Peyer's patch (tissue), 4 donors: Measurements from ENCODE around the gene SFI1. TPM values are rescaled to one million over a fixed set of nuclear protein-coding genes. Genes with fewer than 3 reads are reported as not detected.
"Not testable (repeated sequence)": the region's sequence is repeated elsewhere in the genome, so short reads cannot be mapped to it uniquely, and the experiment has no call there.

Experiments used
- DNase-seq, 3 donors: peaks; one replicate each; pipeline ENCODE4 v3.0.0-alpha.2; 2017 to 2019
- H3K27ac ChIP-seq, 4 donors: fragments of 200-600 bp; sonication (generic); one replicate each; pipeline ENCODE4 v1.5.1; 2016 to 2019
- H3K27me3 ChIP-seq, 2 donors: fragments of 200-600 bp; sonication (generic); one replicate each; pipeline ENCODE4 v1.5.1; 2019
- H3K36me3 ChIP-seq, 3 donors: fragments of 200-600 bp; sonication (generic); one replicate each; pipeline ENCODE4 v1.5.1; 2016 to 2019
- H3K4me1 ChIP-seq, 4 donors: fragments of 200-600 bp; sonication (generic); one replicate each; pipeline ENCODE4 v1.5.1; 2016 to 2019
- H3K4me3 ChIP-seq, 4 donors: fragments of 200-600 bp; sonication (generic); 1 replicate in 3 of 4; 2 replicates in 1 of 4; pipeline ENCODE4 v1.5.1; 2016 to 2019; ENCODE audit warnings: mild to moderate bottlenecking in 1 of 4
- H3K9me3 ChIP-seq, 4 donors: fragments of 200-600 bp; sonication (generic); one replicate each; pipeline ENCODE4 v1.5.1; 2016 to 2019; ENCODE audit warnings: mild to moderate bottlenecking in 1 of 4
- POLR2A ChIP-seq, 2 donors: fragments of 450-650 bp; IDR thresholded peaks; one replicate each; pipeline ENCODE4 v1.5.1; 2017; ENCODE audit warnings: antibody characterized with exemption in 2 of 2, mild to moderate bottlenecking in 2 of 2, moderate library complexity in 2 of 2
- total RNA-seq, 4 donors: library from RNA; depleted of rRNA; stranded (reverse); fragments of >200 nt; gene quantifications; one replicate each; pipeline ENCODE4 v1.1.0, GENCODE V29; 2016
- TF ChIP-seq, protein P1 (sequence below), 6 experiments: fragments of 450-650 bp in 4 of 6; fragments of 200-600 bp in 2 of 6; sonication (generic) in 1 of 6; IDR thresholded peaks; one replicate each; pipeline ENCODE4 v1.5.1; 2017 to 2019; ENCODE audit warnings: antibody characterized with exemption in 6 of 6, mild to moderate bottlenecking in 3 of 6, moderate library complexity in 1 of 6

The SFI1 gene
- total RNA-seq, 4 donors from 2014 or later: 124 to 307 (median 198) TPM

GRCh38 chr22:31488988-31489617 lies 7.2 kb upstream of the SFI1 start:
- no peak for TF ChIP-seq POLR2A (IDR thresholded peaks at IDR 0.05)
- TF ChIP-seq, protein P1, sequence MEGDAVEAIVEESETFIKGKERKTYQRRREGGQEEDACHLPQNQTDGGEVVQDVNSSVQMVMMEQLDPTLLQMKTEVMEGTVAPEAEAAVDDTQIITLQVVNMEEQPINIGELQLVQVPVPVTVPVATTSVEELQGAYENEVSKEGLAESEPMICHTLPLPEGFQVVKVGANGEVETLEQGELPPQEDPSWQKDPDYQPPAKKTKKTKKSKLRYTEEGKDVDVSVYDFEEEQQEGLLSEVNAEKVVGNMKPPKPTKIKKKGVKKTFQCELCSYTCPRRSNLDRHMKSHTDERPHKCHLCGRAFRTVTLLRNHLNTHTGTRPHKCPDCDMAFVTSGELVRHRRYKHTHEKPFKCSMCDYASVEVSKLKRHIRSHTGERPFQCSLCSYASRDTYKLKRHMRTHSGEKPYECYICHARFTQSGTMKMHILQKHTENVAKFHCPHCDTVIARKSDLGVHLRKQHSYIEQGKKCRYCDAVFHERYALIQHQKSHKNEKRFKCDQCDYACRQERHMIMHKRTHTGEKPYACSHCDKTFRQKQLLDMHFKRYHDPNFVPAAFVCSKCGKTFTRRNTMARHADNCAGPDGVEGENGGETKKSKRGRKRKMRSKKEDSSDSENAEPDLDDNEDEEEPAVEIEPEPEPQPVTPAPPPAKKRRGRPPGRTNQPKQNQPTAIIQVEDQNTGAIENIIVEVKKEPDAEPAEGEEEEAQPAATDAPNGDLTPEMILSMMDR (IDR thresholded peaks at IDR 0.05): no peak
- H3K9me3 ChIP-seq: no peaks in the 10 kb centered on the region
- H3K4me3 ChIP-seq: peak overlapping the region; percentile 78 to 97 (median 94)
- peak overlapping the region; percentile 97 to 99 (median 98) for H3K27ac ChIP-seq
- H3K27me3 ChIP-seq: no peaks in the 10 kb centered on the region
- peaks cover 0 to 30% (median 0%) of the 10 kb centered on the region in 3 donors for H3K36me3 ChIP-seq
- peak; percentile 46 to 62 (median 58) for DNase-seq
- peaks cover 0 to 22% (median 3%) of the 10 kb centered on the region in 4 donors for H3K4me1 ChIP-seq

DNA sequence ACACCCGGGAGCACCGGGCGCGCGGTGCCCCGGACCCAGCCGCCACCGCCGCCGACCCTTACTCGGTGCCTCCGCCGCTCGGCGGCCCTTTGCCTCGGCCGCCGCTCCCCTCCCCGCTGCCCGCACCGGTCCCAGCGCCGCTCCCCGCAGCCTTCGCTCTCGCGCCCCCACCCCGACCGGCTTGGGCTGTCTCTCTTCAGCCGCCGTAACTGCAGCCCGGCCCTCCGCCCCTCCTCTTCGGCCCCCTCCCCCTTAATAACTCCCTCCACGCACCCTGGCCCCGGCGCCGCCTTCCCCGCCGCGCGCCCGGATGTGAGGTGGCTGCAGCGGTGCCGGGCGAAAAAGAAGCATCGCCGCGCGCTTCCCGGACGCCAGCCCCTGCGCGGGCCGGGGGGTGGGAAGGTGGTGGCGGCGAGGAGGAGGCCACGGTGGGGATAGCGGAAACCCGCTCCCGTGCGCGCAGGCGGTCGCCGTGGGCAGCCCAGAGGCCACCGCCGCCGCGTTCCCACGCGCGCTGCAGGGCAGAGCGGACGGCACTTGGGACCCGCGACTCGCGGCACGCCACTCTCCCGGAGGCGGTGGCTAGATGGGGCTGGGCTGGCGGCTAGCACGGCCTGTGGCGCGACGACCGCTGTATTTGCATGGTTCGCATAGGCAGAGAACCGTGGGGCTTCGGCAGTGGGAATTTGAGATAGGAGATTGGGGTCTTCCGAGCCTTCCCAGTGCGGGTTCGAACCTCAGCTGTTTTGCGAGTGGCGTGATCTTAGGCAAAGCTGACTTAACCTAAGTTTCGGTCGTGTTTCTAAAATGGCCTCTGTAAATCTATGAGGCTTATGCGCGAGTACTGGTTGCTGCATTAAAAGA lies 6.5 kb upstream of the SFI1 start, which contains the start of gene EIF4ENIF1:
Gene EIF4ENIF1 (minus strand): TSS at position 211 of the 864 bp plus-strand sequence. CDS start 1,124 bp downstream, outside the sequence.
- H3K36me3 ChIP-seq: peaks cover 0 to 23% (median 0%) of the 10 kb centered on the region in 3 donors
- TF ChIP-seq, protein P1 (IDR thresholded peaks at IDR 0.05): peak in 1 of 6 experiments; percentile 12
- TF ChIP-seq POLR2A (IDR thresholded peaks at IDR 0.05): peak; percentile 61 to 74

DNA sequence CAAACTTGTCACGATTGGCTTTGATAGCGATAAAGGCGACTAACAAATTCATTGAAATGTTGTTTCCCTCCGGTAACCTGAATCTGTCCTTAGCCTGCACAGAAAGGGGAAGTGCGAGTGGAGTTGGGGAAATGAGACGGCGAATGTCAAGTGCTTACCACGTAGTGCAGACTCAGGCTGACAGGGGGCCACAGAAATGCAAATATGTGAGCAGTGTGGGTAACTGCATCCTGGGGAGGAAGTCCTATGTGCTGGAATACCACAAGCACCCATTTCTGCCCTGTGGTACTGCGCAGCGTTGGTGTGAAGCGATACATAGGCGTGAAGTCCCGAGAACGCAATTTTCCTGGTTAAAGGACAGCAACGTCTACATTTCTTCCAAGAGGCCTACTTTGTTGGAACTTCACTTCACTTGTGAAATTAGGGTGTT lies 5.8 kb upstream of the SFI1 start:
- TF ChIP-seq, protein P1 (IDR thresholded peaks at IDR 0.05): peak in 2 of 6 experiments; percentile 19 to 23
- no peak for TF ChIP-seq POLR2A (IDR thresholded peaks at IDR 0.05)

More for the DNA sequence above, 6.5 kb upstream of the SFI1 start, which contains the start of gene EIF4ENIF1:
- Histone ChIP-seq H3K27me3 (no peaks in the 10 kb centered on the region), H3K4me1 (peaks cover 0 to 22% (median 3%) of the 10 kb centered on the region in 4 donors), H3K4me3 (peak within 1 kb of the TSS; percentile 78 to 97 (median 94)), H3K27ac (peak within 1 kb of the TSS; percentile 97 to 99 (median 98)), H3K9me3 (no peaks in the 10 kb centered on the region)
- peak; percentile 85 to 93 (median 91) for DNase-seq

GRCh38 chr22:31491218-31491962 lies 4.9 kb upstream of the SFI1 start:
- no peaks in the 10 kb centered on the region for H3K9me3 ChIP-seq
- peaks cover 0 to 30% (median 3%) of the 10 kb centered on the region in 4 donors for H3K4me1 ChIP-seq
- H3K27ac ChIP-seq: peak overlapping the region; percentile 97 to 99 (median 98)
- H3K27me3 ChIP-seq: no peaks in the 10 kb centered on the region
- peaks cover 0 to 12% (median 0%) of the 10 kb centered on the region in 3 donors for H3K36me3 ChIP-seq
- TF ChIP-seq, protein P1 (IDR thresholded peaks at IDR 0.05): no peak
- no peak for TF ChIP-seq POLR2A (IDR thresholded peaks at IDR 0.05)
- peak overlapping the region in 1 of 4 donors; percentile 78 for H3K4me3 ChIP-seq
- DNase-seq: no peak

More for the DNA sequence above, 5.8 kb upstream of the SFI1 start:
- no peaks in the 10 kb centered on the region for H3K27me3 ChIP-seq
- H3K4me1 ChIP-seq: peaks cover 0 to 28% (median 3%) of the 10 kb centered on the region in 4 donors
- peak overlapping the region; percentile 97 to 99 (median 98) for H3K27ac ChIP-seq
- no peaks in the 10 kb centered on the region for H3K9me3 ChIP-seq
- H3K36me3 ChIP-seq: peaks cover 0 to 16% (median 0%) of the 10 kb centered on the region in 3 donors
- H3K4me3 ChIP-seq: peak overlapping the region; percentile 78 to 97 (median 94)
- peak; percentile 47 to 91 (median 86) for DNase-seq

GRCh38 chr22:31492151-31492550 lies 4.2 kb upstream of the SFI1 start:
- H3K27me3 ChIP-seq: no peaks in the 10 kb centered on the region
- H3K9me3 ChIP-seq: no peaks in the 10 kb centered on the region
- no peak for DNase-seq
- H3K36me3 ChIP-seq: peaks cover 0 to 4% (median 0%) of the 10 kb centered on the region in 3 donors
- TF ChIP-seq POLR2A (IDR thresholded peaks at IDR 0.05): no peak
- TF ChIP-seq, protein P1 (IDR thresholded peaks at IDR 0.05): no peak
- H3K4me3 ChIP-seq: no peak overlapping the region
- H3K4me1 ChIP-seq: peaks cover 0 to 33% (median 4%) of the 10 kb centered on the region in 4 donors
- H3K27ac ChIP-seq: peak overlapping the region in 1 of 4 donors; percentile 92

DNA sequence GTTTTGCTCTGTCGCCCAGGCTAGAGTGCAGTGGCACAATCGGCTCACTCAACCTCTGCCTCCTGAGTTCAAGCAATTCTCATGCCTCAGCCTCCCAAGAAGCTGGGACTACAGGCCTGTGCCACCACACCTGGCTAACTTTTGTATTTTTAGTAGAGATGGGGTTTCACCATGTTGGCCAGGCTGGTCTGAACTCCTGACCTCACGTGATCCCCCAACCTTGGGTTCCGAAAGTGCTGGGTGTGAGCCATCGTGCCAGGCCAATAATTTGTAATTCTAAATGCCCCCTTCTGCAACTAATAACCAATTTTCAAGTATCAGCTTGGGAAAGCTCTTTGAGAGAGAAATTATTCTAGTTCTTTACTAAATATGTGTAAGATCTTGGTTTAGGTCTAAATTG lies 3.0 kb upstream of the SFI1 start:
- peak overlapping the region in 2 of 4 donors; percentile 16 to 92 for H3K27ac ChIP-seq

More for the DNA sequence above, 3.0 kb upstream of the SFI1 start:
- H3K9me3 ChIP-seq, H3K4me3 ChIP-seq, H3K36me3 ChIP-seq, H3K27me3 ChIP-seq, DNase-seq: not testable (repeated sequence)
- peaks cover 0 to 38% (median 4%) of the 10 kb centered on the region in 4 donors for H3K4me1 ChIP-seq
